Stimulated activated CD8-positive, alpha-beta memory T cell treated with anti-CD3 and anti-CD28 coated beads, Interleukin-15, amount 100 ng/mL, for 1 hour (primary cell): ENCODE data around the gene SASH1.
"Not testable (repeated sequence)": the region's sequence is repeated elsewhere in the genome, so short reads cannot be mapped to it uniquely, and the experiment has no call there.

Experiments
- DNase-seq: peaks from one replicate; pipeline ENCODE4 v3.0.0-alpha.2; 2020; ENCODE audit warnings: low read depth

SASH1 gene

GRCh38 chr6:148551226-148551625, 208.6 kb downstream of the SASH1 start:
- DNase-seq: no peak

- no peak for DNase-seq
Observed at GRCh38 chr6:148556410-148556809, 213.8 kb downstream of the SASH1 start.

GRCh38 chr6:148557796-148558321, 215.2 kb downstream of the SASH1 start:
- no peak for DNase-seq

GRCh38 chr6:148559848-148560433, 217.3 kb downstream of the SASH1 start:
- DNase-seq: peak; percentile 44

GRCh38 chr6:148561629-148562028, 219.0 kb downstream of the SASH1 start:
- DNase-seq: no peak

- DNase-seq: no peak
Observed at GRCh38 chr6:148563066-148563465, 220.4 kb downstream of the SASH1 start.

- no peak for DNase-seq
Observed at GRCh38 chr6:148564494-148565035, 221.9 kb downstream of the SASH1 start.

GRCh38 chr6:148565321-148565926, 222.8 kb downstream of the SASH1 start:
- no peak for DNase-seq

- DNase-seq: no peak
Observed at GRCh38 chr6:148565930-148566663, 223.5 kb downstream of the SASH1 start.

- DNase-seq: no peak
Observed at GRCh38 chr6:148566664-148567350, 224.2 kb downstream of the SASH1 start.

GRCh38 chr6:148570456-148570855, 227.8 kb downstream of the SASH1 start:
- no peak for DNase-seq

GRCh38 chr6:148572676-148573335, 230.2 kb downstream of the SASH1 start:
- no peak for DNase-seq

- no peak for DNase-seq
Observed at GRCh38 chr6:148573922-148574321, 231.3 kb downstream of the SASH1 start.

- DNase-seq: no peak
Observed at GRCh38 chr6:148577687-148578488, 235.2 kb downstream of the SASH1 start.

GRCh38 chr6:148578489-148578814, 235.8 kb downstream of the SASH1 start:
- DNase-seq: no peak

GRCh38 chr6:148578837-148579565, 236.4 kb downstream of the SASH1 start:
- DNase-seq: no peak

GRCh38 chr6:148580442-148580841, 237.8 kb downstream of the SASH1 start:
- DNase-seq: no peak

- no peak for DNase-seq
Observed at GRCh38 chr6:148583631-148584030, 241.0 kb downstream of the SASH1 start.

- DNase-seq: not testable (repeated sequence)
Observed at GRCh38 chr6:148585641-148586040, 243.0 kb downstream of the SASH1 start.

- DNase-seq: no peak
Observed at GRCh38 chr6:148590883-148591282, 248.2 kb downstream of the SASH1 start.
